ENCODE data around the gene JUN.

JUN gene

GRCh38 chr1:58783993-58784757 is at the start of gene JUN:
Gene JUN, minus strand, starts transcription at chr1:58784047. Its CDS starts 977 bp downstream, at chr1:58783070.
- Mint-ChIP-seq H3K4me1 (peaks cover 42% of the 10 kb centered on the region), H3K4me3 (peak within 1 kb of the TSS; percentile 89), H3K27me3 (peaks cover 8% of the 10 kb centered on the region), H3K27ac (ENCODE audit: low read depth) (peak within 1 kb of the TSS; percentile 99), H3K9me3 (peaks cover 6% of the 10 kb centered on the region), H3K36me3 (ENCODE audit: insufficient read depth) (peaks cover 62% of the 10 kb centered on the region)
- ATAC-seq (replicated peaks; ENCODE audit: extremely low read depth, poor library complexity, severe bottlenecking) (peak; percentile 70), DNase-seq (ENCODE audit: low spot score in 2 of 2) (peak; percentile 94 to 98)

GRCh38 chr1:58833166-58833565 is 49.3 kb upstream of the JUN start:
- Mint-ChIP-seq H3K4me3 (no peak overlapping the region), H3K27me3 (no peaks in the 10 kb centered on the region), H3K27ac (ENCODE audit: low read depth) (no peak overlapping the region), H3K4me1 (no peaks in the 10 kb centered on the region), H3K9me3 (peaks cover 6% of the 10 kb centered on the region), H3K36me3 (ENCODE audit: insufficient read depth) (no peaks in the 10 kb centered on the region)
- DNase-seq (ENCODE audit: low spot score in 2 of 2) (no peak), ATAC-seq (replicated peaks; ENCODE audit: extremely low read depth, poor library complexity, severe bottlenecking) (no peak)

GRCh38 chr1:58830291-58830690 is 46.4 kb upstream of the JUN start:
- H3K36me3 Mint-ChIP-seq (ENCODE audit: insufficient read depth), result no peaks in the 10 kb centered on the region
- no peaks in the 10 kb centered on the region for H3K4me1 Mint-ChIP-seq
- H3K9me3 Mint-ChIP-seq, result peaks cover 9% of the 10 kb centered on the region
- no peaks in the 10 kb centered on the region for H3K27me3 Mint-ChIP-seq
- no peak overlapping the region for H3K4me3 Mint-ChIP-seq
- no peak for ATAC-seq (replicated peaks; ENCODE audit: extremely low read depth, poor library complexity, severe bottlenecking)
- no peak overlapping the region for H3K27ac Mint-ChIP-seq (ENCODE audit: low read depth)
- DNase-seq (ENCODE audit: low spot score in 2 of 2), result no peak

DNA sequence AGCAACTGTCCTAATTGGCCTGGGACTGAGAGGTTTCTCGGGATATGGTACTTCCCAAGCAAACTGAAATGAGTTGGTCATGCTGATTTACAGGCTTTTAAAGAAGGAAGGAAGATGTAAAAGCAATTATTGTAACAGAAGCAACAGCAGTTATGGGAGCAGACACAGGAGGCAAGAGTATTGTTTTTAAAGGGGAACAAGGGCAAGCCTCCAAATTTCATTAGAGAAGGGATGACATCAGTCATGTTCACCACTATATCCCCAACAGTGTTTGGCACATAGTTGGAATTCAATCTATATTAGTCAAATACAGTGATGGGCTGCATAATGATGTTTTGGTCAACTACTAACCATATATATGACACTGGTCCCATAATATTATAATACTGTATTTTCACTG is 46.0 kb upstream of the JUN start:
- Mint-ChIP-seq H3K9me3 (peaks cover 9% of the 10 kb centered on the region), H3K36me3 (ENCODE audit: insufficient read depth) (peaks cover 2% of the 10 kb centered on the region), H3K4me3 (no peak overlapping the region), H3K27ac (ENCODE audit: low read depth) (no peak overlapping the region), H3K4me1 (no peaks in the 10 kb centered on the region), H3K27me3 (no peaks in the 10 kb centered on the region)
- ATAC-seq (replicated peaks; ENCODE audit: extremely low read depth, poor library complexity, severe bottlenecking) (no peak), DNase-seq (ENCODE audit: low spot score in 2 of 2) (no peak)

DNA sequence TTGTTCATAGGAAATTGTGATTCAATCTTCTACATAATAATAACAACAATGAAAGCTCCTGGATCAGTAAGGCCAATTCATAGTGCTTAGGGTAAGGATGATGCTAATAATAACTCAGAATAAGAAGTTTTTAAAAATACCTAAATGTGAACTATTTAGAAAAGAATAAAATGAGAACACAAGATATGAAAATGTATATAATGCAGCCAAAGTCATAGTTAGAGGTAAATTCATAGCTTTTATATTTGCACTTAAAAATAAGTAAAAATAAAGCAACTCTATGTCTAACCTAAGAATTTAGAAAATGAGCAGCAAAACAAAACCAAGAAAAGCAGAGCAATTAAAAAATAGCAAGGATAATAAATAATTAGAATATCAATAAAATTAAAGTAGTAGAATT is 43.5 kb upstream of the JUN start:
- ATAC-seq (replicated peaks; ENCODE audit: extremely low read depth, poor library complexity, severe bottlenecking) (no peak), DNase-seq (ENCODE audit: low spot score in 2 of 2) (no peak)
- Mint-ChIP-seq H3K4me3 (no peak overlapping the region), H3K27me3 (no peaks in the 10 kb centered on the region), H3K36me3 (ENCODE audit: insufficient read depth) (peaks cover 2% of the 10 kb centered on the region), H3K27ac (ENCODE audit: low read depth) (no peak overlapping the region), H3K4me1 (no peaks in the 10 kb centered on the region), H3K9me3 (peaks cover 9% of the 10 kb centered on the region)

DNA sequence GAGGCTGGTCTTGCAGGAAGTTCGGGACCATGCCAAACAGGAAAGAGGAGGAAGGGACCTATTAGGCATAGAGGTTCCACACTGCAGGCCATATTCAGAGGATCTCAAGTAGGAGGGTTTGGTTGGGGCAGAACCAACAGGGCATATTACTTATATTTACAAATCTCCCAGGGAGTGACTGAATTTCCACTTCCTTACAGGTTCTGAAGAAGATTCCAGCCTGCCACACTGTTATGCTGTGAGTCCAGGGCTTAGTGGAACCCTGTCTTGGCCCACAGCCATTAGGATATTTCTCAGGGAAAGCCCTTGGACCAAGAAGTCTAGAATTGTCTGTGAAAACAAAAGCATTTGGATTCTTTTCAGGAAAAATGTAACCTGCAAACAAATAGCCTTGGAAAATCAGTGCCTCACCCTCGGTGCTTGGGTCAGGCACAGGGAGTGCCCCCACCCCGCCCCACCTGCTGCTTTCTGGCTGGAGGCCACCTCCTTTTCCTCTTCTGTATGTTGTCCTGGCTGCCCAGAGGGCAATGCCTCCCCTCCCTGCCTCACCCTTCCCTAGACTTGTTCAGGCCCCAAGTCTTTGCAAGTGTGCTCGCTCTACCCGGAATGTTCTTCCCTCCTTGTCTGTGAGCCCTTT is 41.0 kb upstream of the JUN start:
- H3K27ac Mint-ChIP-seq (ENCODE audit: low read depth), result no peak overlapping the region
- no peak for DNase-seq (ENCODE audit: low spot score in 2 of 2)
- no peaks in the 10 kb centered on the region for H3K4me1 Mint-ChIP-seq
- peaks cover 9% of the 10 kb centered on the region for H3K9me3 Mint-ChIP-seq
- H3K4me3 Mint-ChIP-seq, result no peak overlapping the region
- no peak for ATAC-seq (replicated peaks; ENCODE audit: extremely low read depth, poor library complexity, severe bottlenecking)
- H3K27me3 Mint-ChIP-seq, result no peaks in the 10 kb centered on the region
- H3K36me3 Mint-ChIP-seq (ENCODE audit: insufficient read depth), result peaks cover 2% of the 10 kb centered on the region

GRCh38 chr1:58823481-58824010 is 39.7 kb upstream of the JUN start:
- Mint-ChIP-seq H3K36me3 (ENCODE audit: insufficient read depth) (peaks cover 2% of the 10 kb centered on the region), H3K4me3 (no peak overlapping the region), H3K27me3 (no peaks in the 10 kb centered on the region), H3K9me3 (peaks cover 7% of the 10 kb centered on the region), H3K4me1 (no peaks in the 10 kb centered on the region), H3K27ac (ENCODE audit: low read depth) (no peak overlapping the region)
- DNase-seq (ENCODE audit: low spot score in 2 of 2) (no peak), ATAC-seq (replicated peaks; ENCODE audit: extremely low read depth, poor library complexity, severe bottlenecking) (no peak)

DNA sequence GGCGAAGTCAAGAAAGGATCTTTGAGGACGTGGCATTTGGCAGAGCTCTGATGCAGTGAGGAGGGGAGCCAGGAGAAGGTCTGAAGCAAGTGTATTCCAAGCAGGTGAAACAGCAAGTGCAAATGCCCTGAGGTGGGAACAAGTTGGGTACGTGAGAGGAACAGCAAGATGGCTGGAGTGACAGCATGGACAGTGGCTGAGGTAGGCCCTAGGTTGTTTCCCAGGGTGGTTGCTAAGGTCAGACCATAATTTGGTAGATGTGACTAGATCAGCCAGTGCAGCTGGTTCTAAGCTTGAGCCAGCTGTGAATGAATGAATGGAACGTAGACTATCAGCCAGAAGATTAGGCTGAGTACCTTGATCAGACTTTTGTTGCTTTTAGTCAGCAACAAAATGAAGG is 37.5 kb upstream of the JUN start:
- Mint-ChIP-seq H3K27ac (ENCODE audit: low read depth) (no peak overlapping the region), H3K4me1 (peaks cover 8% of the 10 kb centered on the region), H3K9me3 (no peaks in the 10 kb centered on the region), H3K36me3 (ENCODE audit: insufficient read depth) (peaks cover 2% of the 10 kb centered on the region), H3K4me3 (no peak overlapping the region), H3K27me3 (no peaks in the 10 kb centered on the region)
- DNase-seq (ENCODE audit: low spot score in 2 of 2), result no peak
- no peak for ATAC-seq (replicated peaks; ENCODE audit: extremely low read depth, poor library complexity, severe bottlenecking)

DNA sequence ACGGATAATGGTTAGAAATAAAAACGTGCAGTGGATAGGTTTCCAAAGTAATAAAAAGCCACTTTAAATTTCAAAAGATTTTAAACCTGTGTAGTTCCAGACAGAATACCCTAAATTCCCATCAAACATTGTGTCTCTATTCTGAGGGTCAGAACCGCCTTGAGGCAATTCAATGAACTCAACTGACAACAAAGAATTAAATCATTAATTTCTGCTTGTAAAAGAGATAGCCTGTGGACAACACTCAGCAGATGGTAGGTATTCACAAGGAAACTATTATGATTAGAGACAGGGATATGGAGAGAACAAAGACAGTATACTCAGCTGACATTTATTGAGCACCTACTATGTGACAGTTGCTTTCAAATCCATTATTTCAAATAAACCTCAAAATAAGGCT is 35.1 kb upstream of the JUN start:
- H3K4me3 Mint-ChIP-seq, result no peak overlapping the region

GRCh38 chr1:58818075-58818474 is 34.2 kb upstream of the JUN start:
- DNase-seq (ENCODE audit: low spot score in 2 of 2), result no peak
- no peaks in the 10 kb centered on the region for H3K27me3 Mint-ChIP-seq

More for the DNA sequence above, 35.1 kb upstream of the JUN start:
- Mint-ChIP-seq H3K9me3 (no peaks in the 10 kb centered on the region), H3K27me3 (no peaks in the 10 kb centered on the region), H3K4me1 (peaks cover 23% of the 10 kb centered on the region), H3K27ac (ENCODE audit: low read depth) (no peak overlapping the region), H3K36me3 (ENCODE audit: insufficient read depth) (peaks cover 12% of the 10 kb centered on the region)
- ATAC-seq (replicated peaks; ENCODE audit: extremely low read depth, poor library complexity, severe bottlenecking) (no peak), DNase-seq (ENCODE audit: low spot score in 2 of 2) (no peak)

GRCh38 chr1:58816747-58817221 is 32.9 kb upstream of the JUN start:
- H3K9me3 Mint-ChIP-seq, result no peaks in the 10 kb centered on the region
- ATAC-seq (replicated peaks; ENCODE audit: extremely low read depth, poor library complexity, severe bottlenecking) (no peak), DNase-seq (ENCODE audit: low spot score in 2 of 2) (no peak)
- peaks cover 16% of the 10 kb centered on the region for H3K36me3 Mint-ChIP-seq (ENCODE audit: insufficient read depth)
- H3K4me1 Mint-ChIP-seq, result peaks cover 40% of the 10 kb centered on the region
- H3K4me3 Mint-ChIP-seq, result peak overlapping the region; percentile 83
- H3K27ac Mint-ChIP-seq (ENCODE audit: low read depth), result peak overlapping the region; percentile 75
- no peaks in the 10 kb centered on the region for H3K27me3 Mint-ChIP-seq

More at GRCh38 chr1:58818075-58818474, 34.2 kb upstream of the JUN start:
- no peaks in the 10 kb centered on the region for H3K9me3 Mint-ChIP-seq
- H3K36me3 Mint-ChIP-seq (ENCODE audit: insufficient read depth), result peaks cover 13% of the 10 kb centered on the region
- ATAC-seq (replicated peaks; ENCODE audit: extremely low read depth, poor library complexity, severe bottlenecking), result no peak
- peaks cover 30% of the 10 kb centered on the region for H3K4me1 Mint-ChIP-seq
- no peak overlapping the region for H3K27ac Mint-ChIP-seq (ENCODE audit: low read depth)
- no peak overlapping the region for H3K4me3 Mint-ChIP-seq

- H3K9me3 Mint-ChIP-seq, result no peaks in the 10 kb centered on the region
- H3K4me3 Mint-ChIP-seq, result peak overlapping the region; percentile 83
- H3K36me3 Mint-ChIP-seq (ENCODE audit: insufficient read depth), result peaks cover 16% of the 10 kb centered on the region
- H3K27me3 Mint-ChIP-seq, result no peaks in the 10 kb centered on the region
- DNase-seq (ENCODE audit: low spot score in 2 of 2) (peak; percentile 61 to 75), ATAC-seq (replicated peaks; ENCODE audit: extremely low read depth, poor library complexity, severe bottlenecking) (peak; percentile 64)
- peaks cover 40% of the 10 kb centered on the region for H3K4me1 Mint-ChIP-seq
- H3K27ac Mint-ChIP-seq (ENCODE audit: low read depth), result peak overlapping the region; percentile 75
Observed at GRCh38 chr1:58816072-58816746, 32.4 kb upstream of the JUN start.
